GM12891 (cell line): ENCODE measurements around the gene BMX. TPM values are rescaled to one million over a fixed set of nuclear protein-coding genes. Genes with fewer than 3 reads are reported as not detected.

Experiments
- DNase-seq: peaks from one replicate; pipeline ENCODE4 v3.0.0; 2011; ENCODE audit warnings: low spot score; ENCODE audit not compliant: insufficient read length
- FAIRE-seq: peaks from 2 replicates; lab custom pipeline; 2011; peaks lifted over from hg19 to GRCh38; lab: Jason Lieb, UNC
- PAX5 ChIP-seq: IDR thresholded peaks from 2 replicates; pipeline ENCODE4 v1.6.1; 2011; ENCODE audit warnings: low read length, moderate library complexity, mild to moderate bottlenecking; ENCODE audit not compliant: insufficient read depth, severe bottlenecking
- POLR2A ChIP-seq: IDR thresholded peaks from 2 replicates; pipeline ENCODE4 v1.6.1; 2011; ENCODE audit warnings: low read depth, low read length, control low read depth
- POLR2AphosphoS5 ChIP-seq: IDR thresholded peaks from 2 replicates; pipeline ENCODE4 v1.6.1; 2011; ENCODE audit warnings: low read depth, low read length, control low read depth
- POU2F2 ChIP-seq: IDR thresholded peaks from 2 replicates; pipeline ENCODE4 v1.6.1; 2011; ENCODE audit warnings: low read depth, mild to moderate bottlenecking, control low read depth, low read length, moderate library complexity
- SPI1 ChIP-seq: IDR thresholded peaks from 2 replicates; pipeline ENCODE4 v1.6.1; 2011; ENCODE audit warnings: low read depth, low read length, control low read depth
- TAF1 ChIP-seq: IDR thresholded peaks from 2 replicates; pipeline ENCODE4 v1.6.1; 2011; ENCODE audit warnings: low read depth, low read length, control low read depth
- polyA plus RNA-seq: library from polyadenylated mRNA; unstranded; fragments of >200 nt; gene quantifications from one replicate; pipeline ENCODE4 v1.2.1, GENCODE V29; 2012; ENCODE audit warnings: low read depth, missing spikeins, inconsistent platforms; ENCODE audit not compliant: missing spikeins

The BMX gene
- polyA plus RNA-seq: not detected

GRCh38 chrX:15500497-15500966 is at the start of gene BMX:
Gene BMX (plus strand): TSS chrX:15500807. CDS start chrX:15508354, 7,547 bp downstream.
- no peak for DNase-seq
- no peak for TF ChIP-seq PAX5
- TF ChIP-seq TAF1: no peak
- no peak for TF ChIP-seq POLR2A
- TF ChIP-seq POLR2AphosphoS5: no peak
- TF ChIP-seq SPI1: no peak
- no peak for TF ChIP-seq POU2F2
- no peak for FAIRE-seq

- TF ChIP-seq PAX5 (no peak), SPI1 (no peak), TAF1 (no peak), POLR2AphosphoS5 (no peak), POLR2A (no peak), POU2F2 (no peak)
- FAIRE-seq (no peak), DNase-seq (no peak)
Observed at GRCh38 chrX:15451913-15452312, 48.7 kb upstream of the BMX start.

GRCh38 chrX:15464704-15465103 is 35.9 kb upstream of the BMX start:
- DNase-seq (no peak), FAIRE-seq (no peak)
- TF ChIP-seq PAX5: no peak
- TF ChIP-seq POLR2AphosphoS5: no peak
- TF ChIP-seq POLR2A: no peak
- no peak for TF ChIP-seq SPI1
- no peak for TF ChIP-seq TAF1
- no peak for TF ChIP-seq POU2F2

GRCh38 chrX:15465347-15465746 is 35.3 kb upstream of the BMX start:
- peak; percentile 89 for FAIRE-seq

GRCh38 chrX:15465896-15466651 is 34.5 kb upstream of the BMX start:
- no peak for TF ChIP-seq TAF1
- TF ChIP-seq PAX5: no peak
- no peak for TF ChIP-seq POLR2A
- no peak for TF ChIP-seq POU2F2
- no peak for TF ChIP-seq POLR2AphosphoS5
- no peak for TF ChIP-seq SPI1
- DNase-seq: no peak
- FAIRE-seq: no peak

More at GRCh38 chrX:15465347-15465746, 35.3 kb upstream of the BMX start:
- TF ChIP-seq POLR2A (no peak), POU2F2 (no peak), SPI1 (peak; percentile 86), TAF1 (no peak), POLR2AphosphoS5 (no peak), PAX5 (no peak)
- DNase-seq: no peak

GRCh38 chrX:15468036-15468435 is 32.6 kb upstream of the BMX start:
- TF ChIP-seq POU2F2: no peak
- no peak for TF ChIP-seq POLR2A
- no peak for TF ChIP-seq SPI1
- TF ChIP-seq TAF1: no peak
- TF ChIP-seq POLR2AphosphoS5: no peak
- TF ChIP-seq PAX5: no peak

GRCh38 chrX:15469613-15470012 is 31.0 kb upstream of the BMX start:
- FAIRE-seq (no peak), DNase-seq (no peak)
- TF ChIP-seq POLR2AphosphoS5 (no peak), PAX5 (no peak), POU2F2 (no peak), POLR2A (no peak)

More at GRCh38 chrX:15468036-15468435, 32.6 kb upstream of the BMX start:
- no peak for DNase-seq
- peak; percentile 85 for FAIRE-seq

- DNase-seq (peak; percentile 12), FAIRE-seq (peak; percentile 96)
- TF ChIP-seq SPI1: no peak
- TF ChIP-seq POU2F2: no peak
- TF ChIP-seq POLR2A: no peak
- no peak for TF ChIP-seq TAF1
- no peak for TF ChIP-seq PAX5
- no peak for TF ChIP-seq POLR2AphosphoS5
Observed at GRCh38 chrX:15471028-15471427, 29.6 kb upstream of the BMX start.

- FAIRE-seq (no peak), DNase-seq (no peak)
- TF ChIP-seq PAX5: no peak
- TF ChIP-seq POU2F2: no peak
- TF ChIP-seq POLR2A: no peak
- no peak for TF ChIP-seq SPI1
- TF ChIP-seq TAF1: no peak
- TF ChIP-seq POLR2AphosphoS5: no peak
Observed at GRCh38 chrX:15472531-15472930, 28.1 kb upstream of the BMX start.
